ENCODE measurements around the gene DBH. TPM values are rescaled to one million over a fixed set of nuclear protein-coding genes. Genes with fewer than 3 reads are reported as not detected.
A peak's percentile ranks its signal among the peaks of the same experiment; 100 is the strongest.

DBH gene
- total RNA-seq, 1 donor from 2014 or later, result not detected

GRCh38 chr9:133598978-133599377 lies 37.2 kb upstream of the DBH start:
- no peaks in the 10 kb centered on the region for H3K27me3 Mint-ChIP-seq
- H3K4me3 Mint-ChIP-seq, result no peak overlapping the region
- H3K27ac Mint-ChIP-seq, result no peak overlapping the region
- peaks cover 14% of the 10 kb centered on the region for H3K9me3 Mint-ChIP-seq
- DNase-seq, result no peak
- peaks cover 2% of the 10 kb centered on the region for H3K36me3 Mint-ChIP-seq (ENCODE audit: low read depth)
- no peaks in the 10 kb centered on the region for H3K4me1 Mint-ChIP-seq
- intact Hi-C loops (cut with micrococcal nuclease), result no loop called here

- Mint-ChIP-seq H3K4me3 (no peak overlapping the region), H3K36me3 (ENCODE audit: low read depth) (peaks cover 2% of the 10 kb centered on the region), H3K27ac (no peak overlapping the region), H3K4me1 (no peaks in the 10 kb centered on the region), H3K9me3 (peaks cover 14% of the 10 kb centered on the region), H3K27me3 (no peaks in the 10 kb centered on the region)
- DNase-seq, result no peak
- intact Hi-C loops (cut with micrococcal nuclease), result no loop called here
These were observed 36.5 kb upstream of the DBH start for GRCh38 chr9:133599470-133600173.

GRCh38 chr9:133600739-133601138 lies 35.4 kb upstream of the DBH start:
- Mint-ChIP-seq H3K4me1 (no peaks in the 10 kb centered on the region), H3K36me3 (ENCODE audit: low read depth) (peaks cover 2% of the 10 kb centered on the region), H3K27ac (no peak overlapping the region), H3K27me3 (no peaks in the 10 kb centered on the region), H3K4me3 (no peak overlapping the region), H3K9me3 (peaks cover 10% of the 10 kb centered on the region)
- intact Hi-C loops (cut with micrococcal nuclease), result no loop called here
- no peak for DNase-seq

- Mint-ChIP-seq H3K27ac (no peak overlapping the region), H3K9me3 (peaks cover 9% of the 10 kb centered on the region), H3K4me1 (no peaks in the 10 kb centered on the region), H3K36me3 (ENCODE audit: low read depth) (peaks cover 2% of the 10 kb centered on the region), H3K27me3 (no peaks in the 10 kb centered on the region), H3K4me3 (no peak overlapping the region)
- DNase-seq, result no peak
- intact Hi-C loops (cut with micrococcal nuclease), result no loop called here
These were observed 34.4 kb upstream of the DBH start for GRCh38 chr9:133601746-133602145.

- Mint-ChIP-seq H3K36me3 (ENCODE audit: low read depth) (no peaks in the 10 kb centered on the region), H3K9me3 (peaks cover 4% of the 10 kb centered on the region), H3K4me3 (no peak overlapping the region), H3K27me3 (peaks cover 1% of the 10 kb centered on the region), H3K4me1 (no peaks in the 10 kb centered on the region), H3K27ac (no peak overlapping the region)
- no peak for DNase-seq
- intact Hi-C loops (cut with micrococcal nuclease), result no loop called here
These were observed 33.9 kb upstream of the DBH start for GRCh38 chr9:133602277-133602676.

- H3K9me3 Mint-ChIP-seq, result no peaks in the 10 kb centered on the region
- H3K36me3 Mint-ChIP-seq (ENCODE audit: low read depth), result no peaks in the 10 kb centered on the region
- DNase-seq, result no peak
- no peak overlapping the region for H3K27ac Mint-ChIP-seq
- H3K27me3 Mint-ChIP-seq, result peaks cover 5% of the 10 kb centered on the region
- intact Hi-C loops (cut with micrococcal nuclease), result no loop called here
- no peak overlapping the region for H3K4me3 Mint-ChIP-seq
- no peaks in the 10 kb centered on the region for H3K4me1 Mint-ChIP-seq
These were observed 32.8 kb upstream of the DBH start for GRCh38 chr9:133603135-133603927.

- Mint-ChIP-seq H3K9me3 (no peaks in the 10 kb centered on the region), H3K4me3 (no peak overlapping the region), H3K4me1 (no peaks in the 10 kb centered on the region), H3K27ac (no peak overlapping the region), H3K27me3 (peaks cover 7% of the 10 kb centered on the region), H3K36me3 (ENCODE audit: low read depth) (no peaks in the 10 kb centered on the region)
- intact Hi-C loops (cut with micrococcal nuclease), result no loop called here
- DNase-seq, result peak; percentile 65
These were observed 31.9 kb upstream of the DBH start for GRCh38 chr9:133604214-133604613.

GRCh38 chr9:133604856-133605255 lies 31.3 kb upstream of the DBH start:
- Mint-ChIP-seq H3K4me1 (no peaks in the 10 kb centered on the region), H3K36me3 (ENCODE audit: low read depth) (no peaks in the 10 kb centered on the region), H3K27me3 (peaks cover 11% of the 10 kb centered on the region), H3K9me3 (no peaks in the 10 kb centered on the region), H3K27ac (no peak overlapping the region), H3K4me3 (no peak overlapping the region)
- intact Hi-C loops (cut with micrococcal nuclease), result no loop called here
- DNase-seq, result no peak

- intact Hi-C loops (cut with micrococcal nuclease), result no loop called here
- Mint-ChIP-seq H3K4me3 (no peak overlapping the region), H3K27me3 (peaks cover 14% of the 10 kb centered on the region), H3K36me3 (ENCODE audit: low read depth) (no peaks in the 10 kb centered on the region), H3K4me1 (no peaks in the 10 kb centered on the region), H3K27ac (no peak overlapping the region), H3K9me3 (no peaks in the 10 kb centered on the region)
- DNase-seq, result no peak
These were observed 30.7 kb upstream of the DBH start for GRCh38 chr9:133605446-133605845.

GRCh38 chr9:133605856-133606707 lies 30.1 kb upstream of the DBH start:
- Mint-ChIP-seq H3K4me3 (no peak overlapping the region), H3K27ac (no peak overlapping the region), H3K9me3 (no peaks in the 10 kb centered on the region), H3K36me3 (ENCODE audit: low read depth) (no peaks in the 10 kb centered on the region), H3K4me1 (no peaks in the 10 kb centered on the region), H3K27me3 (peaks cover 20% of the 10 kb centered on the region)
- intact Hi-C loops (cut with micrococcal nuclease), result no loop called here
- no peak for DNase-seq

GRCh38 chr9:133606708-133607025 lies 29.5 kb upstream of the DBH start:
- H3K27me3 Mint-ChIP-seq, result peaks cover 22% of the 10 kb centered on the region

GRCh38 chr9:133607381-133607780 lies 28.8 kb upstream of the DBH start:
- no peak for DNase-seq
- Mint-ChIP-seq H3K27me3 (peaks cover 22% of the 10 kb centered on the region), H3K9me3 (no peaks in the 10 kb centered on the region), H3K36me3 (ENCODE audit: low read depth) (no peaks in the 10 kb centered on the region), H3K4me3 (no peak overlapping the region), H3K4me1 (no peaks in the 10 kb centered on the region), H3K27ac (no peak overlapping the region)
- intact Hi-C loops (cut with micrococcal nuclease), result no loop called here

More at GRCh38 chr9:133606708-133607025, 29.5 kb upstream of the DBH start:
- DNase-seq, result no peak
- Mint-ChIP-seq H3K4me1 (no peaks in the 10 kb centered on the region), H3K4me3 (no peak overlapping the region), H3K27ac (no peak overlapping the region), H3K36me3 (ENCODE audit: low read depth) (no peaks in the 10 kb centered on the region), H3K9me3 (no peaks in the 10 kb centered on the region)
- intact Hi-C loops (cut with micrococcal nuclease), result no loop called here

GRCh38 chr9:133607976-133608375 lies 28.2 kb upstream of the DBH start:
- Mint-ChIP-seq H3K27me3 (peaks cover 22% of the 10 kb centered on the region), H3K4me1 (no peaks in the 10 kb centered on the region), H3K4me3 (no peak overlapping the region), H3K36me3 (ENCODE audit: low read depth) (no peaks in the 10 kb centered on the region), H3K27ac (no peak overlapping the region), H3K9me3 (no peaks in the 10 kb centered on the region)
- intact Hi-C loops (cut with micrococcal nuclease), result no loop called here
- no peak for DNase-seq

GRCh38 chr9:133608382-133608781 lies 27.8 kb upstream of the DBH start:
- H3K4me3 Mint-ChIP-seq, result no peak overlapping the region
- H3K9me3 Mint-ChIP-seq, result no peaks in the 10 kb centered on the region
- no peaks in the 10 kb centered on the region for H3K36me3 Mint-ChIP-seq (ENCODE audit: low read depth)
- H3K4me1 Mint-ChIP-seq, result no peaks in the 10 kb centered on the region
- DNase-seq, result no peak
- peaks cover 22% of the 10 kb centered on the region for H3K27me3 Mint-ChIP-seq
- H3K27ac Mint-ChIP-seq, result no peak overlapping the region
- intact Hi-C loops (cut with micrococcal nuclease), result no loop called here
